NB4 (cell line): ENCODE results near the gene ZNF710.
A peak's percentile ranks its signal among the peaks of the same experiment; 100 is the strongest.

Source experiments
- MAX ChIP-seq: IDR thresholded peaks from 2 replicates; pipeline ENCODE4 v1.6.1; 2011; ENCODE audit warnings: low read depth, low read length
- MYC ChIP-seq: IDR thresholded peaks from 2 replicates; pipeline ENCODE4 v1.6.1; 2011; ENCODE audit warnings: low read depth, low read length
- POLR2A ChIP-seq: IDR thresholded peaks from 2 replicates; pipeline ENCODE4 v1.6.1; 2011; ENCODE audit warnings: mild to moderate bottlenecking; ENCODE audit not compliant: insufficient read length; ENCODE audit errors: extremely low read depth
- TF ChIP-seq, protein P1 (sequence below): IDR thresholded peaks from one replicate; pipeline ENCODE4 v1.5.1; 2012; ENCODE audit warnings: low read depth, low read length

DNA sequence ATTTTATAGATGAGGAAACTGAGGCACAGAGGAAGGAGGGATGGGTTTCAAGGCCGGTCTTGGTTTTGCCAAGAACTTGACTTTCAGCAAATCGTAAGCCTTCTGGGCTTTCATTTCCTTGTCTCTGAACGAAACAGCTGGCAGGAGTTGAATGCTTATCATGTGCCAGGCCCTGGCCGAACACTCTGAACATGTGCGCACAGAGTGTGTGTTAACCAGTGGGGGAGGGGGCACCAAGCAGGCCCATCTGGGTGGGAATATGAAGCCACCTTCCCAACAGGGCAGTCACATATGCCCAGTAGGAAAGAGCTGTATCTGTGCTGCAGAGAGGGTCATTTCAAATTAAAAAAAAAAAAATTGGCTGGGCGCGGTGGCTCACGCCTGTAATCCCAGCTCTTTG, 29.3 kb downstream of the ZNF710 start:
- TF ChIP-seq, protein P1, sequence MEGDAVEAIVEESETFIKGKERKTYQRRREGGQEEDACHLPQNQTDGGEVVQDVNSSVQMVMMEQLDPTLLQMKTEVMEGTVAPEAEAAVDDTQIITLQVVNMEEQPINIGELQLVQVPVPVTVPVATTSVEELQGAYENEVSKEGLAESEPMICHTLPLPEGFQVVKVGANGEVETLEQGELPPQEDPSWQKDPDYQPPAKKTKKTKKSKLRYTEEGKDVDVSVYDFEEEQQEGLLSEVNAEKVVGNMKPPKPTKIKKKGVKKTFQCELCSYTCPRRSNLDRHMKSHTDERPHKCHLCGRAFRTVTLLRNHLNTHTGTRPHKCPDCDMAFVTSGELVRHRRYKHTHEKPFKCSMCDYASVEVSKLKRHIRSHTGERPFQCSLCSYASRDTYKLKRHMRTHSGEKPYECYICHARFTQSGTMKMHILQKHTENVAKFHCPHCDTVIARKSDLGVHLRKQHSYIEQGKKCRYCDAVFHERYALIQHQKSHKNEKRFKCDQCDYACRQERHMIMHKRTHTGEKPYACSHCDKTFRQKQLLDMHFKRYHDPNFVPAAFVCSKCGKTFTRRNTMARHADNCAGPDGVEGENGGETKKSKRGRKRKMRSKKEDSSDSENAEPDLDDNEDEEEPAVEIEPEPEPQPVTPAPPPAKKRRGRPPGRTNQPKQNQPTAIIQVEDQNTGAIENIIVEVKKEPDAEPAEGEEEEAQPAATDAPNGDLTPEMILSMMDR = no peak
- TF ChIP-seq POLR2A (no peak), MAX (peak; percentile 47; the same call in 1 of the 2 replicates), MYC (no peak)
